ENCODE results near the gene GPR42.

- TF ChIP-seq CTCF (IDR thresholded peaks at IDR 0.05) (no peak), POLR2A (IDR thresholded peaks at IDR 0.05) (no peak)
Observed at GRCh38 chr19:35327642-35328041, 43.2 kb upstream of the GPR42 start.

All from suprapubic skin (tissue), 3 donors.